Endothelial cell of umbilical vein (primary cell): ENCODE results near the gene ALDH1L1. TPM values are rescaled to one million over a fixed set of nuclear protein-coding genes. Genes with fewer than 3 reads are reported as not detected.

Experiments
- BruUV-seq: library from RNA; stranded (reverse); fragments of 400-500 nt; replicated peaks from 2 replicates; lab custom pipeline; 2021; lab: Mats Ljungman, UMichigan
- CTCF ChIA-PET: fragments of 300-600, 350-600 bp; sonication (Branson Sonifier 250); formaldehyde crosslinking; loops from one replicate; lab custom pipeline; 2021; ENCODE audit warnings: antibody characterized with exemption, inconsistent platforms; lab: Charles Lee
- POLR2A ChIA-PET: fragments of 300-600, 350-600 bp; sonication (Branson Sonifier 250); formaldehyde crosslinking; loops from one replicate; lab custom pipeline; 2021; ENCODE audit warnings: antibody characterized with exemption, inconsistent platforms; lab: Charles Lee
- DNase-seq: peaks from one replicate; pipeline ENCODE4 v3.0.0-alpha.2; 2011; ENCODE audit warnings: low read depth, low spot score
- FAIRE-seq: peaks from 2 replicates; lab custom pipeline; 2011; peaks lifted over from hg19 to GRCh38; lab: Jason Lieb, UNC
- H2AFZ ChIP-seq: 2 replicates; pipeline ENCODE4 v1.6.0; 2012; ENCODE audit warnings: low read depth, low read length, control low read depth, inconsistent platforms
- H3K27ac ChIP-seq: 2 replicates; pipeline ENCODE4 v1.5.1; 2011; ENCODE audit warnings: low read depth, mild to moderate bottlenecking, control low read depth, low read length, moderate library complexity; ENCODE audit not compliant: insufficient read depth
- H3K27me3 ChIP-seq, 2 experiments: 2 replicates each; pipeline versions ENCODE4 v1.6.0 to v1.6.1; 2011; ENCODE audit warnings: low read length in 2 of 2, mixed read lengths in 1 of 2; ENCODE audit not compliant: control insufficient read depth in 2 of 2, insufficient read depth in 2 of 2
- H3K36me3 ChIP-seq, 2 experiments: 2 replicates in 1 of 2; 3 replicates in 1 of 2; pipeline ENCODE4 v1.5.1; 2011; ENCODE audit warnings: low read length in 2 of 2, mild to moderate bottlenecking in 1 of 2, moderate library complexity in 1 of 2; ENCODE audit not compliant: control insufficient read depth in 2 of 2, insufficient read depth in 2 of 2; ENCODE audit errors: extremely low read depth in 1 of 2
- H3K4me1 ChIP-seq: 3 replicates; pipeline ENCODE4 v1.5.1; 2011; ENCODE audit warnings: mild to moderate bottlenecking, low read length; ENCODE audit not compliant: control insufficient read depth, insufficient read depth; ENCODE audit errors: extremely low read depth
- H3K4me2 ChIP-seq: 2 replicates; pipeline ENCODE4 v1.6.1; 2011; ENCODE audit warnings: low read length, control low read depth, mixed read lengths; ENCODE audit not compliant: insufficient read depth
- H3K4me3 ChIP-seq, 3 experiments: fragments of 200-600 bp in 1 of 3; sonication (generic), shearing (Covaris generic) in 1 of 3; replicated peaks in 1 of 3; 2 replicates each; pipeline ENCODE4 v1.5.1; 2011 to 2016; ENCODE audit warnings: control low read depth in 3 of 3, low read length in 3 of 3, mild to moderate bottlenecking in 2 of 3, inconsistent platforms in 1 of 3, low read depth in 1 of 3, moderate library complexity in 1 of 3; ENCODE audit not compliant: insufficient read depth in 1 of 3
- H3K79me2 ChIP-seq: 2 replicates; pipeline ENCODE4 v1.6.0; 2012; ENCODE audit warnings: low read length, inconsistent platforms; ENCODE audit not compliant: control insufficient read depth, insufficient read depth
- H3K9ac ChIP-seq: replicated peaks from 2 replicates; pipeline ENCODE3; 2011; ENCODE audit warnings: low read length, control low read depth; ENCODE audit not compliant: insufficient read depth; ENCODE audit errors: extremely low read depth
- H3K9me1 ChIP-seq: replicated peaks from 3 replicates; pipeline ENCODE4 v1.6.0; 2011; ENCODE audit warnings: mild to moderate bottlenecking, low read length; ENCODE audit not compliant: control insufficient read depth, insufficient read depth; ENCODE audit errors: extremely low read depth
- H3K9me3 ChIP-seq: replicated peaks from 2 replicates; pipeline ENCODE4 v1.5.1; 2012; ENCODE audit warnings: low read length, inconsistent platforms; ENCODE audit not compliant: control insufficient read depth, insufficient read depth
- H4K20me1 ChIP-seq: replicated peaks from 2 replicates; pipeline ENCODE3; 2011; ENCODE audit warnings: mild to moderate bottlenecking, low read length; ENCODE audit not compliant: control insufficient read depth, insufficient read depth; ENCODE audit errors: extremely low read depth
- FOS ChIP-seq: IDR thresholded peaks from 2 replicates; pipeline ENCODE4 v1.6.1; 2011; ENCODE audit warnings: mild to moderate bottlenecking, low read length, moderate library complexity, borderline replicate concordance; ENCODE audit not compliant: insufficient read depth
- JUN ChIP-seq: IDR thresholded peaks from 2 replicates; pipeline ENCODE4 v1.6.1; 2011; ENCODE audit warnings: borderline replicate concordance, low read depth; ENCODE audit not compliant: insufficient read length, insufficient read depth
- MYC ChIP-seq: IDR thresholded peaks from one replicate; pipeline ENCODE4 v1.6.1; 2011; ENCODE audit warnings: mild to moderate bottlenecking, low read depth, low read length
- POLR2AphosphoS5 ChIP-seq: IDR thresholded peaks from 2 replicates; pipeline ENCODE4 v1.6.1; 2012; ENCODE audit warnings: low read depth, mild to moderate bottlenecking, control low read depth, low read length, moderate library complexity; ENCODE audit not compliant: insufficient read depth
- dilution Hi-C: fragments of 300-500 bp; cut with MboI; formaldehyde crosslinking; loops from one replicate; pipeline ENCODE4 v1.15.0; 2019; ENCODE audit warnings: low sequenced_read_pairs; ENCODE audit not compliant: extremely low pct_ligation_motif_present
- intact Hi-C: fragments of 100-400 bp; cut with micrococcal nuclease; formaldehyde crosslinking; loops from one replicate; pipeline ENCODE4 v1.10.0; 2022
- polyA plus RNA-seq, 4 experiments: library from polyadenylated mRNA; depleted of rRNA in 3 of 4; stranded (reverse) in 3 of 4; unstranded in 1 of 4; fragments of >200 nt; gene quantifications; 2 replicates each; pipeline versions ENCODE4 v1.2.1 to v1.2.3, GENCODE V29; 2011 to 2012; ENCODE audit warnings: missing spikeins in 1 of 4
- total RNA-seq: library from RNA; stranded (reverse); gene quantifications from 2 replicates; pipeline ENCODE4 v1.2.3, GENCODE V29; 2021

ALDH1L1 gene
- total and polyA plus RNA-seq, 2 donors (not counting 3 experiments of a cell fraction or from before 2014, with no cell fraction given), result not detected

GRCh38 chr3:126061301-126062032 lies 118.9 kb downstream of the ALDH1L1 start:
- Histone ChIP-seq H3K27ac (no peak overlapping the region), H3K79me2 (no peaks in the 10 kb centered on the region), H3K9ac (no peak overlapping the region), H3K4me2 (no peak overlapping the region), H3K4me3 (no peak overlapping the region), H3K27me3 (no peaks in the 10 kb centered on the region), H3K9me1 (no peaks in the 10 kb centered on the region), H3K4me1 (no peaks in the 10 kb centered on the region), H3K36me3 (no peaks in the 10 kb centered on the region), H3K9me3 (no peaks in the 10 kb centered on the region), H2AFZ (no peak overlapping the region), H4K20me1 (no peaks in the 10 kb centered on the region)
- DNase-seq (no peak), FAIRE-seq (no peak)
- CTCF ChIA-PET, result no interaction called here
- POLR2A ChIA-PET, result no interaction called here
- no TSS peak for BruUV-seq
- dilution Hi-C loops, result no loop called here
- no peak for TF ChIP-seq JUN
- intact Hi-C loops, result no loop called here

- Histone ChIP-seq H2AFZ (no peak overlapping the region), H3K27ac (no peak overlapping the region), H3K27me3 (no peaks in the 10 kb centered on the region), H3K9ac (no peak overlapping the region), H3K4me2 (no peak overlapping the region), H3K9me3 (no peaks in the 10 kb centered on the region), H4K20me1 (no peaks in the 10 kb centered on the region), H3K4me3 (no peak overlapping the region), H3K9me1 (no peaks in the 10 kb centered on the region), H3K36me3 (no peaks in the 10 kb centered on the region), H3K4me1 (no peaks in the 10 kb centered on the region), H3K79me2 (no peaks in the 10 kb centered on the region)
- dilution Hi-C loops, result no loop called here
- DNase-seq (no peak), FAIRE-seq (no peak)
- BruUV-seq, result no TSS peak
- ChIA-PET POLR2A (no interaction called here), CTCF (no interaction called here)
- TF ChIP-seq POLR2AphosphoS5 (no peak), MYC (no peak), FOS (no peak)
- intact Hi-C loops, result no loop called here
Observed at GRCh38 chr3:126060613-126061145, 119.7 kb downstream of the ALDH1L1 start.
